GM19467 (cell line): Measurements from ENCODE around the gene CHD2.
A peak's percentile ranks its signal among the peaks of the same experiment; 100 is the strongest.
"Not testable (repeated sequence)": the region's sequence is repeated elsewhere in the genome, so short reads cannot be mapped to it uniquely, and the experiment has no call there.

Experiments used
- ATAC-seq: cut with Tn5 transposase; IDR thresholded peaks from one replicate; pipeline ENCODE4 v1.9.1; 2021; ENCODE audit warnings: mild to moderate bottlenecking, moderate library complexity; ENCODE audit not compliant: unreplicated experiment

Gene CHD2

DNA sequence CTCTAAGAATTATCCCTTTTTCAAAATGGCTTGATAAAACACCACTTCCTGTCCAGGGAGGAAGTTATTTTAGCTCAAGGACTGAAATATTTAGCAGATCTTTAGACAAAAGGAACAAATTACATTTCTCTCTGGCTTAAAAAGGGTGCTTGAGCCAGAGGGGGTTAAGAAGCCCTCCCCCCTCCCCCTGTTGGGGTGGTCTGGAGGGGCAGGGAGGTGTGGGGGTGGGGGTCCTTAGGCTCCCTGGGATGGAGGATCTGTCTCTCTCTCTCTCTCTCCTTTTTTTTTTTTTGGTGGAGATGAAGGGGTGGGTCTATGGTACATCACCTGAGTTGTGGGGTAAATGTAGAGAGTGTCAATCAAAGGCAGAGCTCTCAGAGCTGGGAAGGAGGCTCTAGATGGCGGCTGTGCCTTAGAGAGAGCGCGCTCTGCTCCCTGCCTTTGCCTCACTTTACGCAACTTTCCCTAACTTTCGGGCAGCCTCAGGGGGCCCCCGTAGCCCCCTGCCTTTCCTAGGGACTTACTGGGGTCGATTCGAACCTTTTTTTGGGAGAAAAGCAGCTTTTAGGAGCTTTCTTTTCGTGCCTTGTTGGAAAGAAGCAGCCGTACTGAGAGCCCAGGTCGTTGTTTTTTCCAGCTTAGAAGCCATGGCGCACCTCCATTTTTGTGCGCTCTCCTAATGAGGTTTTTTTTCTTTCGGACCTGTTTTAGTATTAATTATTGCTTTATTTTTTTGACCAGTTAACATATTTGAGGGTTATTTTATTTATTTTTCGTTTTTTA lies at the start of gene CHD2:
CHD2 (plus strand) TSS at position 377 of the 783 bp plus-strand sequence. CDS start 914 bp downstream, outside the sequence.
- ATAC-seq: peak; percentile 66

DNA sequence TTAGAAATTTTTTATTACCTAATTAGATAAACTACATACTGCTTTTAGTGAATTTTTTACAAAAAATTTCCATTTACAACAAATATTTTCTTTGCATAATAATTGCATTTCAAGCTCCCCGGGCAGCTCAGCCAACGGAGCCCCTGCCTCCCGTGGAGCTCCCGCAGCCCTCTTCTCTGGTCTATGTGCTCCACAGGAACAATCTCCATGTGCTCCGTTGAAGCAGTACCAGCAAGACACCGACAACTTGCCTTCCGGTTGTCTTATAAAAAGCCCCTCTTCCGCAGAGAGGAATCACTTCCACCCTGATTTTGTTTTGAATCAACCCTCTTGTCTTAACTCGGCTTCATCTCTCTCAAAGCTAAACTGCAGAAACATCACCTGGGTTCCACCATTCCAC lies 46.9 kb upstream of the CHD2 start:
- ATAC-seq: no peak

DNA sequence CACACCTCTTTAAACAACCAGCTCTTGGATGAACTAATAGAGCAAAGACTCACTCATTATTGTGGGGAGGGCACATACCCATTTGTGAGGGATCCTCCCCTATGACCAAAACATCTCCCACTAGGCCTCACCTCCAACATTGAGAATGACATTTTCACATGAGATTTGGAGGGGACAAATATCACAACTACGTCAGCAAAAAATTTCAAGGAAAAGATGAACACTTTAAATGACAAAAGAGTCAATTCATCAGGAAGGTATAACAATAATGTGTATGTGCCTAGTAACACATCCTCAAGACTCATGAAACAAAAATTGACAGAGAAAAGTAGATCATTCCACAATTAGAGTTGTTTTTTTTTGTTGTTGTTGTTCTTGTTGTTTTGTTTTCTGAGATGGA lies 38.4 kb upstream of the CHD2 start:
- ATAC-seq: no peak

DNA sequence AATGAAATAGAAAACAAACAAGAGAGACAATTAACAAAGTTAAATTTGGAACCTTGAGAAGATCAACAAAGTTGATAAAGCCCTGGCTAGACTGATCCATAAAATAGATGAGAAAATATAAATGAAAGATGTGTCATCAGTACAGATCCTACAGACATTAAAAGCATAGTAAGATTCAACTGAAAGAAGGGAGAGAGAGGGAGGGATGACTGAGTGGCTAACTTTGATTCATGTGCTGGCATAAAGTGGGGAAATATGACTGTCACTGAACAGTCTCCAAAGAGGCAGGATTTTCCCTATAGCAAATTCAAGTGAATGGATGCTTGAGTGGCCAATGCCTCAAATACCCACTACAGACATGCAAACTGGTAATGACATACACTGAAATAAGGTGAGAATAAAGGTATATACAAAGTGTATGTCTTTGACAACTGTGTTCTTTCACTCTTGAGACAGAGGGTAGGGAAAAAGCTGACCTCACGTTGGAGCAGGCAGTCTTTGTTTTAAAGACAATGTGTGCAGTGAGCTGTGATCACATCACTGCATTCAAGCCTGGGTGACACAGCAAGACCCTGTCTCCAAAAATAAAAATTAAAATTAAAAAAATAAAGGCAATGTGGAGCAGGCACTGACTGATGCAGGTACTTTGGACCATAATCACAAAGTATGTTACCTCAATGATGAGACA lies 35.9 kb upstream of the CHD2 start:
- no peak for ATAC-seq

DNA sequence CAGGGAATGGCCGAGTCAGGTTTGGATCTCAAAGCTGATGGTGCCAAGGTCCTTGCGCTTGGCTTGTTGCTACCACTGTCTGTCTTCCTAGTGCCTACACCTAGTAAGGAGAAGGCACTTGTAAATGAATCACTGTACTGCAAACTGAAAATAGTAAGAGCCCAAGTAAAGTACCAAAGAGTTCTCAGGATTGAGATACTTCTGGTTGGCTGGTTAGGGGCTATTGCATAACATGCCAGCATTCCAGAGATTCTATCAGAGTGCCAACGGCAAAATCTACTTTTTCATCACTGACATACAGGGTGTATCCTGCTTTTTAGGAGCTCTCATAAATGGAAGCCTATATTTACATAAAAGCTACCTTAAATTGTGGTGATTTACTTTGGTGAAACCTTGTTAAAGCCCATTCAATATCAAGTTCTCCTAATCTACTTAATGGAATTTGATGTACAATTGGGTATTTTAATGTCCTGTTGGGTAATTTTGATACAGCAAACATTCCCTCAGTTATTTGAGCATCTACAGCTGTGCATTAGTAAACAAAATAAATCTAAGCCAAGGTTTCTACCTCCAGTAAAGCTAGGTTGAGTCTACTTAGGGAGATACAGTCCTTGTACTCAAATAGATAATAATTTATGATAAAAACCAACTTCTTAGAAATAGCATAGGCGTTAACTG lies 30.7 kb upstream of the CHD2 start:
- no peak for ATAC-seq

DNA sequence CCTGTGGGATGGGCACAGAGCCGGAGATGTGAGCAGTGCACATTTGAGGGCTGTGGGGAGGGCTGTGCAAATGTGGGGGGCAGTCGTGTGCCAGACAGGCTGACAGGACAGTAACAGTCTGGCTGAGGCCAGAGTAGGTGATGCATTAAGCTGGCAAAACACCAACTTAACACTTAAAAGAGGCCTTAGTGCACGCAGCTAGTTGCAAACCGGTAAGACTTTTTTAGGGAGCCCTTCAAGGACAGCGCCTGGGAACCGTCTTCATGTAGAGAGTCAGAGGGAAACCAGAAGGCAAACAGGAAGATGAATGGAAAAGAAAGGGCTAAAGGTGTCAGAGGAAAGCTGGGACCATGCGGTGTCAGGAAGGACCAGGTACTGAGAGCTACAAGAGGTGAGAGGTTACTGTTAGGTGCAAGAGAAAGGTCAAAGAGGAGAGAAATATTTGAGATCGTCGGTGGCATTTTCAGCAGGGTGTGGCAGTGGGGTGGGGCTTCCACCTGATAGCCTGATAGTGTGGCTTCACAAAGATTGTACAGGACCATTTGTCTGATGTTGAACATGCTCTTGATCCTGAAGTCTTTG lies 30.0 kb upstream of the CHD2 start:
- no peak for ATAC-seq

DNA sequence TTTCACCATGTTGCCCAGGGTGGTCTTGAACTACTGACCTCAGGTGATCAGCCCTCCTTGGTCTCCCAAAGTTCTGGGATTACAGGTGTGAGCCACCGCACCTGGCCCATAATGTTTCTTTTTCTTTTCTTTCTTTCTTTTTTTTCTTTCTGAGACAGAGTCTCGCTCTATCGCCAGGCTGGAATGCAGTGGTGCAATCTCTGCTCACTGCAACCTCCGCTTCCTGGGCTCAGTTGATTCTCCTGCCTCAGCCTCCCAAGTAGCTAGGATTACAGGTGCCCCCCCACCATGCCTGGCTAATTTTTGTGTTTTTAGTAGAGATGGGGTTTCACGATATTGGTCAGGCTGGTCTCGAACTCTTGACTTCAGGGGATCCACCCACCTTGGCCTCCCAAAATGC lies 27.2 kb upstream of the CHD2 start:
- ATAC-seq: not testable (repeated sequence)

DNA sequence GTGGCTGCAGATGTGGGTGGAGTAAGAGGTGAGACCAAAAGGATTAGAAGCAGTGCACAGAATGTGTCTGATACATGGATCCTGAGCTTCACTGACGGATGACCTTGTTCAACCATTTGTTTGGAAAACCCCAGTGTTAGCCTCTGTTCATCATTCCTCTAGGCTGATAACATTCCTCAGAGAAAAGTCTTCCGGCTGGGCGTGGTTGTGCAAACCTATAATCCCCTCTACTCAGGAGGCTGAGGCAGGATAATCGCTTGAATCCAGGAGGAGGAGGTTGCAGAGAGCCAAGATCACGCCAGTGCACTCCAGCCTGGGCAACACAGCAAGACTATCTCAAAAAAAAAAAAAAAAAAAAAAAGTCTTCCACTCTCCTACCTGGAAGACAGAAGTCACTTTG lies 23.1 kb upstream of the CHD2 start:
- ATAC-seq: no peak

DNA sequence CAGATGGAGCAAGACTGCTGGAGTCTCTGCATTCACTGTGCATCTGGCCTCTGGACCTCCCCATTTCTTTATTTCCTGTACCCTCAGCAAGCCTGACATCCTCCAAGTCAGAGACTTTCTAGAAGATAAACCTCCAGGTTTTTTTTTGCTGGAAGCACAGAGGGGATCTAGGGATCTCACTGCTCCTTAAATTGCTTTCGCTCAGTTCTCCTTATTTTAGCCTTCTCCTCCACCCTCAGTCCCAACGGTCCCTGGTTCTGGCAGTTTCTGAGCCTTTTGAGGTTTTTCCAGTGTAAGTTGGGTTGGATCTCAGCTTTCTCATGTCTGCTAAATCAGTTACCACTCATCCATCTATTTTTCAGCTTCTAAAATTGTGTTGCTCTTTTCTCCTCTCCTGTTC lies 22.7 kb upstream of the CHD2 start:
- ATAC-seq: no peak

DNA sequence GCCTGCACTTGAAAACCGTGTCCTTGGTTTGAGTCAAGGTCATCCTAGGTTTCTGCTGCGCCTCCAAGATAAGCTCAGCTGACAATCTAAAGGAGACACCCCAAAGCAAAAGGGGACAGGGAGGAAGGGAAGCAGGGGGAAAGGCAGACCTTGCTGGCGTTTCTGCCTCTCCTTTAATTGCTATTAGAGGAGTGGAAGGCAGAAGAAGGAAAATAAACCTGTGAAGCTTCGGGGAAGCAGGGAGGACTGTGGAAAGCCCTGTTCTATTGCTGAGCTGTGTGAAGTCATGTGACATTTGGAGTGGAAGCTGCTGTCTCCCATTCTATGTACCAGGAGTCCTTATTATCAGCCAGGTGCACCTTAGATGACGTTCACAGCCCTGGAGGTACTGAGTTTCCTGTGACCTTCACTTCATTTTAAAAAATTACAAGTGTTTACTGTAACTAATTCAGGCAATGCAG lies 21.5 kb upstream of the CHD2 start:
- no peak for ATAC-seq

DNA sequence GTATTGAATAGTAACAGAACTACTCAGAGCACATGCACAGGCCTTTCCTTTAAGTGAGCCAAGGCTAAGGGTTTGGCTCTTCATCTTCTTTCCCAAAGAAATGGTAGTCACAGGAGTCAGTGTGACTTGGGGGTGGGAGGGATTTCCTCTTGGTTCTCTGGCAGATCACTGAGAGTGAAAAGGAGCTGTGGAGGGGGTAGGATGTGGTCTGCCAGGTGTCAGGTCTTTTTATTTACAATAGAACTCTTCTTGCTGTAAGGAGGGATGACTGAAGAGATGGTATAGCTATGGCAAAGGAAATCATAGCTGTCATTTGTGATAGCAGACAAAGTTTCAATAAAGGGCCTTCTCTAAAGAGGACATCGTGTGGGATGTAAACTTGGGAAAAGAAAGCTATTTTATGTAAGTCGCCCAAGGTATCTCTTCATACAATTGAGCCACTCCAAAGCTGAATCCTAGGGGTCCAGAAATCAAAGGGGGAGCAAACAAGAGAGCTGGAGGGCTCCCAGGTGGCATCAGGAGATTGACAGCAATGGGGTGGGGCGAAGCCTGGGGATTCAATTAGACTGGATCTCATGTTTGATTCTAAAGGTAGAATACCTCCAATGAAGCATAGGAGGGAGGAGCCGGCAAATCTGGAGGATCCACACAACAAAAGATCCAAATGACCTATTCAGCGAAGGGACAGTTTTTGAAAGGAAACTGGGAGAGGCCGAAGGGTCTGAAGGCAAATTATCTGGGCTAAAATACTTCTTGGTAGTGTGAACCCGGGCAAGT lies 20.0 kb upstream of the CHD2 start:
- ATAC-seq: no peak

DNA sequence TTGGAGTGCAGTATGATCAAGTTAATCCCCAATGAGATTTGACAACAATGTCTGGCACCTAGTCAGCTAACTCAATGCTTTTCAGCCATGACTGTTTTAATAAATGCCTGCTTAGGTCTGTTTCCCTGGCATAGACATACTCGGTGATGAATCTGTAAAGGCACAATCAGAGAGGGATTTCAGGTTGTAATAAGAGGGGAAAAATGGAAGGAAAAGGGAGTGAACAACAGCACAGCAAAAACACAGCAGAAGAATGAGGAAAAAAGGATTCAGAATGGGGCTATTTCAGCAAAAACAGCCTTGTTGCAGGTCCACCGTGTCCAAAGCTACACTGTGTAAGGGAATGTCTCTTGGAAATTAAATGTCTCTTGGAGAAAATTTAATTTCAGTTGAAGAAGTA lies 19.3 kb upstream of the CHD2 start:
- no peak for ATAC-seq

DNA sequence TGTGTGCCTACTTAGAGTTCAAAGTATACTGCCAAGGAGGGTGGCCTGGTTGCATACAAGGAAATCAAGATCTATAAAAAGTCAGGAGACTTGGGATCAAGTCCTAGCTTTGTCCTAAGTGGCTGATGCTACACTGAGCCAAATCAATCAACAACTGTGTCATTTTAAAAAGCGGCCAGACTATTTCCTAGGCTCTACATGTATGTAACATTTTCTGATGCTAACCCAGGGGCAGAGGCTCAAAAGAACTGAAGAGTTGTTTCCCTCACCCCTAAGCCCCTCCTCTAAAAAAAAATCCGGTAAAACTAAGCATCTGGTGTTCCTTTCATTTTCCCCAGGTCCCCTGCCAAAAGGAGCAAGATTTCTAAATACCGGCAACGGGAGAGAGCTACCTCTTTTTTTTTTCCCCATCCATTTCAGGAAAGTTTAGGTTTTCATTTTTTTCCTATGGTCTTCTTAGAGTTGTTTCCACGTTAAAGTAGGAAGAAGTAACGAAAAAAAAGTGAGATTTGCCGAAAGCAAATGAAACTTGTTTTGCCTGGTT lies 18.8 kb upstream of the CHD2 start:
- ATAC-seq: no peak

DNA sequence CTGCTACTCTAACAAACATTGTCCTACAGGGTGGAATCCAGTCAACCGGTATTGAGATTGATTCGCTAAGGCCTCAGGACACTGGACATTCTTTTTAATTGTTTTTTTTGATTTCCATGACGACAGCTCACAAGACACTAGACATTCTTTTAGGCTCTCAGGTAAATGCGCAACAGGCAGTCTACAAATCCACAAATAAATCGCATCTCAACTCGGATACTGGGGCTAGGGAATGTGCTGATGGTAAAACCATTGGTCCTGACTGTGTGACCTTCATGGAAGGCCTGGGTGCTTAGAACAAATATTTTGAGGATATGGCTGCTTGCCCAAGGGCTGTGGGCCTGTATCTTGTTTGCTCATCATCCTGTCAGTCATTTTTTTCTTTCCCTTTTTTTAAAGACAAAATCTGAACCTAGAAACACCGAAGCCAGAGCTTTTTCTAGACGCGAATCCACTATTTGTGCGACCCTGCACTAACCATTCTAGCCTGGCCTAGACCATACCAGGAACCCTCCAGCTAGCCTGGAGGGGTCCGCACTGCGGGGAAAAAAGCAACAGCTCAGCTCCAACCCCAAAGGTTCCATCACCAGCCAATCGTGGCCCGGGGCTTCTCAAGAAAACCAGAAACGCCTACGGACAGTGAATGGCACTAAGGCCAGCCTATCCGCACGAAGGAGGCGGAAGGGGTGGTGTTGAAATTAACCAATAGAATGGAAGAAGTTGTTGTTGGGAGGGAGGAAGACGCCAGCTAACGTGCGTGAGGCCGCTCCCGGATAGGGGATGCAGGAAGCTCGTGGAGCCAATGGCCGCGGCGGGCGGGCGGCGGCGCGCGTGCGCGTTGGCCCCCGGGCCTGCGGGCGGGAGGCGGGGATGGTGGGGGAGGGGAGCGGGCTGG lies 18.1 kb upstream of the CHD2 start:
- ATAC-seq: peak; percentile 96

DNA sequence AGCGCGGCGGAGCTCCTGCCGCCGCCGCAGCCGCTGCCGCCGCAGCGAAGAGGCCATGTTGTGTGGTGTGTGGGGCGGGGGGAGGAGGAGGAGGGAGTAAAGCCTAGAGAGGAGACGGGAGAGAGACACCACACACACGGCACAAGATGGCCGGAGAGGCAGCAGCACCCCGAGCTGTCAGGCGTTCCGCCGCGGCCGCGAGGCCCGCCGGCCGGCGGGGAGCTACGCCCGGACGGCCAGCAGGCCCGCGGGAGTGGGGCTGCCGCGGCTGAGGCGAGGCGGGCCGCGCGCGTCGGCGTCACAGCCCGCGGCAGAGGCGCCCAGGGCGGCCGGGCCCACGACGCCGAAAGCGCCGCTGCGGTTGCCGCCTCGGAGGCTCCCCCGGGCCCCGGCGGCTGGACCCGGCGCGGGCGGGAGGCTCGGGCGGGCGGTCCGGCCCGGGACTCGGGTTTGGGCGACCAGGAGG lies 17.4 kb upstream of the CHD2 start:
- ATAC-seq: peak; percentile 55

DNA sequence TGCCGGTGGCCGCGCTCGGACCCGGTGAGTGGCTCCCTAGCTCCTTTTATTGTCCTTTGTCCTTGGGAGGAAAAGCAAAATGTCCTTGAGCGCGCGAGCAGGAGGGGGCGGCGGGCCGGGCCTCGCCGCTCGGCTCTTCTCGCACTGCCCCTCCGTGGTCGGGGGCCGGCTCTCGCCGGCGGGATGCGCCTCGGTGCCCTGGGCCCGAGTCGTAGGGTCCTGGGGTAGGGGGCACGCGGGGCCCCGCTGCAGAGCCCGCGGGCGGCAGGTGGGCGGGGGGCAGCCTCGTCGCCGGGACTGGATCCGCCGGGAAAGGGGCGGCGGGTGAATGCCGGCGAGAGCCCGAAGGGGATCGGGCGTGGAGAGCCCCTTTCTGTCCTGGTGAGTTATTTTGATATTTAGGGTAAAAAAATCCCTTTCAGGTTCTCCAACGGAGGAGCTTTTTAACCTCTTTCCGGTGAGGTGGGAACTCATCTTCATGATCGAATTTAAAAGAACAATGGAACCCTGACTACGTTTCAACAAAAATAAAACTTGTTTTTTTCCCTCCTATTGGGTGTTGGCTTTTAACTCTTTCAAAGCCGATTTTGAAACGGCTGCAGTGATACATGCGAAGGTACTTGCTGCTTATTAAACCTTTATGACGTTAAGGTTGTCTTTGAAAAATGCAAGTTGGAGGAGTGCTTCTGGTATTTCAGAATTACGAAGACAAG lies 16.8 kb upstream of the CHD2 start:
- peak; percentile 1 for ATAC-seq

DNA sequence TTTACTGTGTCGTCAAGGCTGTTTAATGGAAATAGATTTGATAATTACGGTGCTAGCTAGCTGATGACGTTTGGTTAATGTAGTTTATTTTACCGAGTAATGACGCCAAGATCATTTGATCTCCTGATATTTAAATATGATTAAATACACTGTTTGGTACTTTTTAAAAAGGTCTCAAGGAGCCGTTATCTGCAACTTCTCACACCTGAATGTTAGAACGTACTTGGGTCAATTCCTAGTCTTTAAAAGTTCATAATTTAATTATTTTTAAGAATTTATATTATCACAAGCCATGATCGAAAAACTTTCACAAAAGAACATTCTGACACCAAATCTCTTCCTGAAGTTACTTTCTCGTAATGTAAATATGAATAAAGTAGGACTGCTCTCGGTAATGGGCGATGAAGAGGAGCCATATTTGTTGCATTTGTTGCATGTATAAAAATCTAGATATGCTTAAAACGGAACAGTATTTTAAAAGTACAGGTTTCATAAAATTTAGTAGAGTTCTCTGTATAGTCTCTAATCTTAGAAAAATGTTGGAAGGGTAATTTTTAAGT lies 16.2 kb upstream of the CHD2 start:
- ATAC-seq: no peak
